Sciatic nerve (tissue), 2 donors: Measurements from ENCODE around the gene TTC39C. TPM values are rescaled to one million over a fixed set of nuclear protein-coding genes. Genes with fewer than 3 reads are reported as not detected.

Experiments
- ATAC-seq: fragments of 200-7000 bp; cut with Tn5 transposase; one replicate; pipeline ENCODE4 v1.9.1; 2020; ENCODE audit warnings: mild to moderate bottlenecking, moderate library complexity
- DNase-seq: peaks from one replicate; pipeline ENCODE4 v3.0.0-alpha.2; 2020; ENCODE audit warnings: low spot score
- intact Hi-C: fragments of 100-400 bp; cut with DNase I; formaldehyde crosslinking; loops from one replicate; pipeline ENCODE4 v1.14.2; 2022
- total RNA-seq: library from RNA; stranded (reverse); fragmentation: NEBNext Ultra II Directional; extraction: Animal tissue kit (Norgen Biotek cat#: 25700); gene quantifications from one replicate; pipeline ENCODE4 v1.2.1, GENCODE V29; 2021
- donor health status: DM: no; HTN: no; CAD: no.
- donor health status: DM: no; HTN: no; CAD: no.

Gene TTC39C
- total RNA-seq, 1 donor from 2014 or later, result 20.6 TPM

- ATAC-seq (no peak), DNase-seq (no peak)
- intact Hi-C loops, result no loop called here
Measured at GRCh38 chr18:23990474-23991410, 23.8 kb upstream of the TTC39C start.

- intact Hi-C loops, result no loop called here
- ATAC-seq (peak; percentile 70), DNase-seq (no peak)
Measured at GRCh38 chr18:23992089-23992940, 22.2 kb upstream of the TTC39C start.

GRCh38 chr18:23992941-23993280 lies 21.6 kb upstream of the TTC39C start:
- intact Hi-C loops, result no loop called here
- no peak for ATAC-seq
- no peak for DNase-seq

- DNase-seq, result no peak
- peak; percentile 90 for ATAC-seq
Measured at GRCh38 chr18:23994361-23994902, 20.1 kb upstream of the TTC39C start.

GRCh38 chr18:23995180-23995579 lies 19.4 kb upstream of the TTC39C start:
- ATAC-seq, result no peak
- no peak for DNase-seq
- intact Hi-C loops, result no loop called here

More at GRCh38 chr18:23994361-23994902, 20.1 kb upstream of the TTC39C start:
- intact Hi-C loops, result no loop called here

GRCh38 chr18:23998018-23998417 lies 16.5 kb upstream of the TTC39C start:
- intact Hi-C loops, result no loop called here
- DNase-seq (no peak), ATAC-seq (no peak)

GRCh38 chr18:23998820-23999219 lies 15.7 kb upstream of the TTC39C start:
- no peak for ATAC-seq
- no peak for DNase-seq
- intact Hi-C loops, result no loop called here

- DNase-seq, result no peak
- intact Hi-C loops, result no loop called here
- no peak for ATAC-seq
Measured at GRCh38 chr18:24000613-24001490, 13.7 kb upstream of the TTC39C start.

- intact Hi-C loops, result no loop called here
- ATAC-seq (no peak), DNase-seq (no peak)
Measured at GRCh38 chr18:24002479-24002878, 12.1 kb upstream of the TTC39C start.

- DNase-seq (no peak), ATAC-seq (no peak)
- intact Hi-C loops, result no loop called here
Measured at GRCh38 chr18:24003288-24003687, 11.3 kb upstream of the TTC39C start.

- DNase-seq, result no peak
- intact Hi-C loops, result no loop called here
Measured at GRCh38 chr18:24003903-24004640, 10.5 kb upstream of the TTC39C start.

GRCh38 chr18:24006712-24007313 lies 7.7 kb upstream of the TTC39C start:
- ATAC-seq (no peak), DNase-seq (no peak)
- intact Hi-C loops, result no loop called here

More at GRCh38 chr18:24003903-24004640, 10.5 kb upstream of the TTC39C start:
- ATAC-seq, result no peak

- DNase-seq (no peak), ATAC-seq (no peak)
- intact Hi-C loops, result no loop called here
Measured at GRCh38 chr18:24009246-24009645, 5.3 kb upstream of the TTC39C start.

GRCh38 chr18:24009651-24010333 lies 4.8 kb upstream of the TTC39C start:
- ATAC-seq (no peak), DNase-seq (no peak)
- intact Hi-C loops, result no loop called here

- DNase-seq (no peak), ATAC-seq (no peak)
- intact Hi-C loops, result no loop called here
Measured at GRCh38 chr18:24010673-24011072, 3.9 kb upstream of the TTC39C start.

GRCh38 chr18:24011123-24011917 lies 3.2 kb upstream of the TTC39C start:
- intact Hi-C loops, result no loop called here
- no peak for ATAC-seq
- no peak for DNase-seq
